ENCODE measurements around the gene NSMCE1.

Gene NSMCE1

DNA sequence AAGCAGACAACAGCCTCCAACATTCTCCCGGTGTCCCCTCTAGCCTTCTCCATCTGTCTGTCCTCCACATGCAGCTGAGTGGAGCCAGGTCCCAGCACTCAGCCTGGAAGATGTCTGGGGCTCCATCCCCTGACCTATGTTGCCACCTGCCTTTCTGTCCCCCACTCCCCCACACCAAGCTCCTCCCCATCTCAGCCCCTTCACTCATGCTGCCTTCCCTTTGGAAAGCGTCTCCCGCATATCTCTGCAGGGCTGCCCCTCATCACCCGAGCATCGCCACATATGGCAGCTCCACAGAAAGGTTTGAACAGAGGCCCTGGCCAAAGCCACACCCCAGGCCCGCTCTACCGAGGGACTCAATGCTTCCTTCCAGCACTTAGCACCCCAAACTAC is 24.2 kb downstream of the NSMCE1 start:
- Histone ChIP-seq H3K4me3 (ENCODE audit: low read length) (no peak overlapping the region), H2AFZ (ENCODE audit: low read depth, low read length) (no peak overlapping the region), H3K27ac (ENCODE audit: low read length) (no peak overlapping the region), H3K27me3 (ENCODE audit: low read depth, low read length) (no peaks in the 10 kb centered on the region), H3K79me2 (ENCODE audit: low read length) (no peaks in the 10 kb centered on the region; the same call in 1 of the 2 replicates), H3K9ac (ENCODE audit: low read length) (no peak overlapping the region), H3K36me3 (replicated peaks; ENCODE audit: low read depth, low read length) (peaks cover 12% of the 10 kb centered on the region), H3K9me3 (ENCODE audit: insufficient read depth, low read length) (no peaks in the 10 kb centered on the region), H3K4me1 (ENCODE audit: low read length) (peaks cover 8% of the 10 kb centered on the region; the same call in 1 of the 2 replicates), H4K20me1 (ENCODE audit: insufficient read depth, low read length) (no peaks in the 10 kb centered on the region), H3K4me2 (ENCODE audit: low read length) (no peak overlapping the region)
- TF ChIP-seq, protein P1, sequence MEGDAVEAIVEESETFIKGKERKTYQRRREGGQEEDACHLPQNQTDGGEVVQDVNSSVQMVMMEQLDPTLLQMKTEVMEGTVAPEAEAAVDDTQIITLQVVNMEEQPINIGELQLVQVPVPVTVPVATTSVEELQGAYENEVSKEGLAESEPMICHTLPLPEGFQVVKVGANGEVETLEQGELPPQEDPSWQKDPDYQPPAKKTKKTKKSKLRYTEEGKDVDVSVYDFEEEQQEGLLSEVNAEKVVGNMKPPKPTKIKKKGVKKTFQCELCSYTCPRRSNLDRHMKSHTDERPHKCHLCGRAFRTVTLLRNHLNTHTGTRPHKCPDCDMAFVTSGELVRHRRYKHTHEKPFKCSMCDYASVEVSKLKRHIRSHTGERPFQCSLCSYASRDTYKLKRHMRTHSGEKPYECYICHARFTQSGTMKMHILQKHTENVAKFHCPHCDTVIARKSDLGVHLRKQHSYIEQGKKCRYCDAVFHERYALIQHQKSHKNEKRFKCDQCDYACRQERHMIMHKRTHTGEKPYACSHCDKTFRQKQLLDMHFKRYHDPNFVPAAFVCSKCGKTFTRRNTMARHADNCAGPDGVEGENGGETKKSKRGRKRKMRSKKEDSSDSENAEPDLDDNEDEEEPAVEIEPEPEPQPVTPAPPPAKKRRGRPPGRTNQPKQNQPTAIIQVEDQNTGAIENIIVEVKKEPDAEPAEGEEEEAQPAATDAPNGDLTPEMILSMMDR (IDR thresholded peaks at IDR 0.05; ENCODE audit: low read depth, low read length) = no peak
- TF ChIP-seq EZH2phosphoT487 (IDR thresholded peaks at IDR 0.05; ENCODE audit: low read depth) = no peak

DNA sequence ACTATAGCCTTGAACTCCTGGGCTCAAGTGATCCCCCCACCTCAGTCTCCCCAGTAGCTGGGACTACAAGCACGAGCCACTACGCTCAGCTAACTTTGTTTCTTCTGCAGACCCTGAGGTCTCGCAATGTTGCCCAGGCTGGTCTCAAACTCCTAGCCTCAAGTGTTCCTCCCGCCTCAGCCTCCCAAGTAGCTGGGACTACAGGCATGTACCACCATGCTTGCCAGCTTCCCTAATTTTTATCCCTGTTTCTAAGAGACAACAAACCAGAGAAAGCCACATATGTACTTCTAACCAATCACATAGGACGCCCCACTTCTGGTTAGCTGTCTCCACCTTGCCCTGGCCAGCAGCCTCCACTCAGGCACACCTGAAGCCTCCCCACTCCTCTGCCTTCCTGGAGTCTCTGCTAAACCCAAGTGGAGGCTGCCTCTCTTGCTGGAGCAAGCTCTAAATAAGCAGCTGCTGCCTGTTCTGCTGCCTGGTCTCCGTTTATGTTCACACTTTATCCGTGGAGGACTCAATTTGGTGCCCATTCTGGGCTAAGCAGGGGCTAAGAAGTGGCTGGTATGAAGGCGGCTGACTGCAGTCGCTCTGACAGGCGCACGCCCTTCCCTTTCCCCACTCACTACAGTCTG is 24.7 kb downstream of the NSMCE1 start:
- TF ChIP-seq EZH2phosphoT487 (IDR thresholded peaks at IDR 0.05; ENCODE audit: low read depth) = no peak
- TF ChIP-seq, protein P1 (IDR thresholded peaks at IDR 0.05; ENCODE audit: low read depth, low read length) = no peak
- H3K4me2 ChIP-seq (ENCODE audit: low read length) = no peak overlapping the region

DNA sequence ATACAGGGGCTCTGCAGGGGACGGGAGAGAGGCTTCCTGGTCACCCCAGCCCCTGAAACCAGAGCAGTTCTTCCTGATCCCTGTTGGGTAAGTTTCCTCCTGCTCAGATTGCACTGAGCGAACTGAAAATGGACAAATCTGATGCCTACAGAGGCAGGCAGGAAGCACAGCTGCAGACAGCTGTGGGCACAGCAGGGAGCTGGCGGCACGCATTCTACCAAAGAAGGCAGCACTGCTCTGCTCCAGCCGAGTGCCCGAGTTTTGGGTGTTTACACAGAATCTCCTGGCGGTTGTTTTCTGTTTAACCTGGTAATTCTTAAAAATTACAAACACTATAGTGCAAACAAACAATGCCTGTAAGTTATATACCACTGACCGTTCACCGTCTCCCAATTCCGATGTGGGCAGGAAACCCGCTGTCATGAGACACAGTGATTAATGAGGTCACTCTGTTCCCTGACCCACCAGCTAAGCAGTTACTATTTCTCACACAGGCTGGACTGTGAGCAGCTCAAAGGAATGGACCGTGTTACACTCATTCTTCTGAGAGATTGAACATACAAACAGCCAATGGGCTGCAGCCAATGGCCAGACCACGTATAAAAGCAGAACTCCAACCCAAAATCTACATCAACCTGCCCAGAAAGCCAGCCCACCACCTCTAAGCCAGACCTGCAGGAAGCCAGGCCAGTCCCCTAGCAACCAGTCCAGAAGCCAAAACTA is 25.5 kb downstream of the NSMCE1 start:
- TF ChIP-seq, protein P1 (IDR thresholded peaks at IDR 0.05; ENCODE audit: low read depth, low read length) = no peak
- TF ChIP-seq EZH2phosphoT487 (IDR thresholded peaks at IDR 0.05; ENCODE audit: low read depth) = no peak
- H4K20me1 ChIP-seq (ENCODE audit: insufficient read depth, low read length) = no peaks in the 10 kb centered on the region
- H3K36me3 ChIP-seq (replicated peaks; ENCODE audit: low read depth, low read length) = peaks cover 12% of the 10 kb centered on the region
- H3K9me3 ChIP-seq (ENCODE audit: insufficient read depth, low read length) = no peaks in the 10 kb centered on the region
- no peak overlapping the region for H2AFZ ChIP-seq (ENCODE audit: low read depth, low read length)
- no peaks in the 10 kb centered on the region for H3K27me3 ChIP-seq (ENCODE audit: low read depth, low read length)
- H3K4me3 ChIP-seq (ENCODE audit: low read length) = no peak overlapping the region
- no peak overlapping the region for H3K27ac ChIP-seq (ENCODE audit: low read length)
- peaks cover 11% of the 10 kb centered on the region for H3K4me1 ChIP-seq (ENCODE audit: low read length)
- H3K4me2 ChIP-seq (ENCODE audit: low read length) = no peak overlapping the region
- H3K9ac ChIP-seq (ENCODE audit: low read length) = no peak overlapping the region
- H3K79me2 ChIP-seq (ENCODE audit: low read length) = no peaks in the 10 kb centered on the region; the same call in 1 of the 2 replicates

More for the DNA sequence above, 24.7 kb downstream of the NSMCE1 start:
- no peak overlapping the region for H3K4me3 ChIP-seq (ENCODE audit: low read length)
- H3K27me3 ChIP-seq (ENCODE audit: low read depth, low read length) = no peaks in the 10 kb centered on the region
- peaks cover 12% of the 10 kb centered on the region for H3K36me3 ChIP-seq (replicated peaks; ENCODE audit: low read depth, low read length)
- H3K4me1 ChIP-seq (ENCODE audit: low read length) = peaks cover 8% of the 10 kb centered on the region; the same call in 1 of the 2 replicates
- H3K79me2 ChIP-seq (ENCODE audit: low read length) = no peaks in the 10 kb centered on the region; the same call in 1 of the 2 replicates
- no peak overlapping the region for H3K9ac ChIP-seq (ENCODE audit: low read length)
- no peak overlapping the region for H2AFZ ChIP-seq (ENCODE audit: low read depth, low read length)
- H3K9me3 ChIP-seq (ENCODE audit: insufficient read depth, low read length) = no peaks in the 10 kb centered on the region
- H4K20me1 ChIP-seq (ENCODE audit: insufficient read depth, low read length) = no peaks in the 10 kb centered on the region
- no peak overlapping the region for H3K27ac ChIP-seq (ENCODE audit: low read length)

DNA sequence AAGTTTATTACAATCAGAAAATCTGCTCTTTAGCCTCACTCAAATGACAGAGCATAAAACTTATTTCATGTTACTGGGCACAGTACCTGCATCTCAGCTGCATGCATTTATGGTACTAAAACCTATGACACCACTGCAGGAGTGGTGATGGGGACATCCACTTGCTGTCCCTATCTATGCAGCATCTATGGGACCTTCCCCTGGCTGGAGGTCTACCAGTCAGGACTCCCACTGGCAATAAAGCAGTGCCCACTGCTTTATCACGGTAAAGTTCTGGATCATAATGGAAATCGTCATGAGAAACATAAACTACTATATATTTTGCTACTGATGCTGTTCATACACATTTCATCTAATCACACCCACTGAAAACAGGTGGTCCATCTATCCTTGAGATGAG is 26.2 kb downstream of the NSMCE1 start:
- no peak overlapping the region for H3K27ac ChIP-seq (ENCODE audit: low read length)
- peaks cover 16% of the 10 kb centered on the region for H3K4me1 ChIP-seq (ENCODE audit: low read length)
- H4K20me1 ChIP-seq (ENCODE audit: insufficient read depth, low read length) = no peaks in the 10 kb centered on the region
- no peaks in the 10 kb centered on the region; the same call in 1 of the 2 replicates for H3K79me2 ChIP-seq (ENCODE audit: low read length)
- peaks cover 10% of the 10 kb centered on the region for H3K36me3 ChIP-seq (replicated peaks; ENCODE audit: low read depth, low read length)
- H3K9ac ChIP-seq (ENCODE audit: low read length) = no peak overlapping the region
- no peak overlapping the region for H3K4me2 ChIP-seq (ENCODE audit: low read length)
- no peaks in the 10 kb centered on the region for H3K27me3 ChIP-seq (ENCODE audit: low read depth, low read length)
- TF ChIP-seq, protein P1 (IDR thresholded peaks at IDR 0.05; ENCODE audit: low read depth, low read length) = no peak
- no peak for TF ChIP-seq EZH2phosphoT487 (IDR thresholded peaks at IDR 0.05; ENCODE audit: low read depth)
- H3K4me3 ChIP-seq (ENCODE audit: low read length) = no peak overlapping the region
- no peaks in the 10 kb centered on the region for H3K9me3 ChIP-seq (ENCODE audit: insufficient read depth, low read length)
- no peak overlapping the region for H2AFZ ChIP-seq (ENCODE audit: low read depth, low read length)
